Neural cell (in vitro differentiated cells): ENCODE measurements around the gene DGKB. TPM values are rescaled to one million over a fixed set of nuclear protein-coding genes. Genes with fewer than 3 reads are reported as not detected.

Source experiments
- H2AFZ ChIP-seq: fragments of 200-600, 300-800 bp; sonication (generic), shearing (Covaris generic); 2 replicates; pipeline ENCODE4 v1.6.0; 2014; ENCODE audit warnings: low read depth, mild to moderate bottlenecking, antibody characterized with exemption, low read length, moderate library complexity
- H3F3A ChIP-seq: fragments of 200-600 bp; shearing (Covaris generic); 2 replicates; pipeline ENCODE4 v1.6.1; 2016; ENCODE audit warnings: mild to moderate bottlenecking, moderate library complexity, mixed read lengths, antibody characterized with exemption, low read length; ENCODE audit not compliant: insufficient read depth, poor library complexity, severe bottlenecking
- H3K27ac ChIP-seq: fragments of 200-600, 300-800 bp; sonication (generic), shearing (Covaris generic); 2 replicates; pipeline ENCODE4 v1.5.1; 2014; ENCODE audit warnings: mild to moderate bottlenecking, low read length, moderate library complexity
- H3K27me3 ChIP-seq: fragments of 300-800, 200-600 bp; sonication (generic), shearing (Covaris generic); 2 replicates; pipeline ENCODE4 v1.6.0; 2014; ENCODE audit warnings: mild to moderate bottlenecking, low read depth, low read length, moderate library complexity; ENCODE audit not compliant: insufficient read depth
- H3K36me3 ChIP-seq: fragments of 300-800, 200-600 bp; sonication (generic), shearing (Covaris generic); 2 replicates; pipeline ENCODE4 v1.5.1; 2014; ENCODE audit warnings: mild to moderate bottlenecking, antibody characterized with exemption, low read length, moderate library complexity; ENCODE audit not compliant: insufficient read depth
- H3K4me2 ChIP-seq: fragments of 300-800, 200-600 bp; sonication (generic), shearing (Covaris generic); 2 replicates; pipeline ENCODE4 v1.6.0; 2014; ENCODE audit warnings: mild to moderate bottlenecking, low read length
- H3K4me3 ChIP-seq: fragments of 300-800, 200-600 bp; sonication (generic), shearing (Covaris generic); 2 replicates; pipeline ENCODE4 v1.5.1; 2014; ENCODE audit warnings: mild to moderate bottlenecking, low read length, moderate library complexity
- H3K79me2 ChIP-seq: fragments of 200-600 bp; shearing (Covaris generic); replicated peaks from 2 replicates; pipeline ENCODE4 v1.6.0; 2014; ENCODE audit warnings: mild to moderate bottlenecking, low read length, moderate library complexity; ENCODE audit not compliant: insufficient read depth
- H3K9ac ChIP-seq: fragments of 300-800, 200-600 bp; sonication (generic), shearing (Covaris generic); 2 replicates; pipeline ENCODE4 v1.6.1; 2016; ENCODE audit warnings: mild to moderate bottlenecking, low read length, mixed read lengths
- H3K9me2 ChIP-seq: fragments of 200-600 bp; shearing (Covaris generic); 2 replicates; pipeline ENCODE4 v1.6.1; 2016; ENCODE audit warnings: mild to moderate bottlenecking, low read length, mixed read lengths; ENCODE audit not compliant: insufficient read depth
- H3K9me3 ChIP-seq: fragments of 200-600, 300-800 bp; sonication (generic), shearing (Covaris generic); 2 replicates; pipeline ENCODE4 v1.6.1; 2016; ENCODE audit warnings: mild to moderate bottlenecking, mixed run types, low read length, moderate library complexity, mixed read lengths
- H4K20me1 ChIP-seq: fragments of 200-600 bp; shearing (Covaris generic); 2 replicates; pipeline ENCODE4 v1.6.1; 2016; ENCODE audit warnings: mild to moderate bottlenecking, mixed run types; ENCODE audit not compliant: insufficient read depth
- EP300 ChIP-seq: fragments of 450-650 bp; conservative IDR thresholded peaks from 2 replicates; pipeline ENCODE4 v1.6.1; 2014; ENCODE audit warnings: antibody characterized with exemption, mild to moderate bottlenecking, moderate library complexity; ENCODE audit not compliant: poor library complexity, severe bottlenecking
- EZH2 ChIP-seq: fragments of 200-600, 300-800 bp; shearing (Covaris generic), sonication (generic); IDR thresholded peaks from 2 replicates; pipeline ENCODE4 v1.6.1; 2014; ENCODE audit warnings: antibody characterized with exemption, low read length, borderline replicate concordance, mild to moderate bottlenecking; ENCODE audit not compliant: insufficient read depth, poor library complexity, severe bottlenecking
- MXI1 ChIP-seq: fragments of 450-650 bp; conservative IDR thresholded peaks from 2 replicates; pipeline ENCODE4 v1.6.1; 2014; ENCODE audit warnings: antibody characterized with exemption, mild to moderate bottlenecking; ENCODE audit not compliant: poor library complexity, severe bottlenecking
- POLR2AphosphoS5 ChIP-seq: IDR thresholded peaks from 2 replicates; pipeline ENCODE4 v1.6.1; 2012
- RAD21 ChIP-seq: fragments of 450-650 bp; conservative IDR thresholded peaks from 2 replicates; pipeline ENCODE4 v1.6.1; 2014; ENCODE audit warnings: antibody characterized with exemption, mild to moderate bottlenecking, moderate library complexity
- SMC3 ChIP-seq: fragments of 450-650 bp; conservative IDR thresholded peaks from 2 replicates; pipeline ENCODE4 v1.6.1; 2014; ENCODE audit warnings: antibody characterized with exemption, mild to moderate bottlenecking, moderate library complexity; ENCODE audit not compliant: poor library complexity
- TAF1 ChIP-seq: IDR thresholded peaks from 2 replicates; pipeline ENCODE4 v1.6.1; 2012; ENCODE audit warnings: low read depth
- polyA plus RNA-seq: library from polyadenylated mRNA; depleted of rRNA; stranded (reverse); fragments of >200 nt; gene quantifications from 2 replicates; pipeline ENCODE4 v1.2.3, GENCODE V29; 2014
- TF ChIP-seq, protein P1 (sequence below): IDR thresholded peaks from 2 replicates; pipeline ENCODE4 v1.6.1; 2012; ENCODE audit warnings: borderline replicate concordance
- TF ChIP-seq, protein P2 (sequence below): fragments of 450-650 bp; IDR thresholded peaks from 2 replicates; pipeline ENCODE4 v1.5.1; 2014; ENCODE audit warnings: antibody characterized with exemption, mild to moderate bottlenecking, moderate library complexity; ENCODE audit not compliant: poor library complexity, severe bottlenecking

DGKB gene
- polyA plus RNA-seq, 1 donor from 2014 or later: 0.20 TPM

DNA sequence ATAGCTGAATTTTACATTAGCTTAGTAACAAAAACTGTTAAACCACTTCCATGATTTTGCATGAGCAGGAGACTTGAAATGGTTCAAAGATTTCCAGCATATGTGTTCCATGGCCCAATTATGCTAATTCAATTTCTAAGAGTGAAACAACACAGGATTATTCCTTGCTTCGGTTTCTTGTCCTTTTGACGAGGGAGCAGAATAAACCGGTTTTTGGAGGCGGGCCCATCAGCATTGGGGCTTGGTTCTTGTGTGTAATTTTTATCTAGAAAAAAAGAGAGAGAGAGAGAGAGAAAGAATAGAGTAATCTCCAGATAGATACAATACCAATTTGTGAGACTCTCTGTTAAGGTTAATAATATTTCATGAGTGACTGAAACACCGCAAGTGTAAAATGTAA is 753.6 kb downstream of the DGKB start:
- no peak overlapping the region for H3K4me2 ChIP-seq
- H3F3A ChIP-seq: no peaks in the 10 kb centered on the region
- no peak overlapping the region for H3K27ac ChIP-seq
- H4K20me1 ChIP-seq: no peaks in the 10 kb centered on the region
- H3K9me3 ChIP-seq: no peaks in the 10 kb centered on the region
- no peaks in the 10 kb centered on the region for H3K79me2 ChIP-seq
- no peak overlapping the region for H3K9ac ChIP-seq
- H3K27me3 ChIP-seq: no peaks in the 10 kb centered on the region
- TF ChIP-seq MXI1 (no peak), SMC3 (no peak), EZH2 (no peak), TAF1 (no peak), POLR2AphosphoS5 (no peak), RAD21 (no peak), EP300 (no peak)
- TF ChIP-seq, protein P1, sequence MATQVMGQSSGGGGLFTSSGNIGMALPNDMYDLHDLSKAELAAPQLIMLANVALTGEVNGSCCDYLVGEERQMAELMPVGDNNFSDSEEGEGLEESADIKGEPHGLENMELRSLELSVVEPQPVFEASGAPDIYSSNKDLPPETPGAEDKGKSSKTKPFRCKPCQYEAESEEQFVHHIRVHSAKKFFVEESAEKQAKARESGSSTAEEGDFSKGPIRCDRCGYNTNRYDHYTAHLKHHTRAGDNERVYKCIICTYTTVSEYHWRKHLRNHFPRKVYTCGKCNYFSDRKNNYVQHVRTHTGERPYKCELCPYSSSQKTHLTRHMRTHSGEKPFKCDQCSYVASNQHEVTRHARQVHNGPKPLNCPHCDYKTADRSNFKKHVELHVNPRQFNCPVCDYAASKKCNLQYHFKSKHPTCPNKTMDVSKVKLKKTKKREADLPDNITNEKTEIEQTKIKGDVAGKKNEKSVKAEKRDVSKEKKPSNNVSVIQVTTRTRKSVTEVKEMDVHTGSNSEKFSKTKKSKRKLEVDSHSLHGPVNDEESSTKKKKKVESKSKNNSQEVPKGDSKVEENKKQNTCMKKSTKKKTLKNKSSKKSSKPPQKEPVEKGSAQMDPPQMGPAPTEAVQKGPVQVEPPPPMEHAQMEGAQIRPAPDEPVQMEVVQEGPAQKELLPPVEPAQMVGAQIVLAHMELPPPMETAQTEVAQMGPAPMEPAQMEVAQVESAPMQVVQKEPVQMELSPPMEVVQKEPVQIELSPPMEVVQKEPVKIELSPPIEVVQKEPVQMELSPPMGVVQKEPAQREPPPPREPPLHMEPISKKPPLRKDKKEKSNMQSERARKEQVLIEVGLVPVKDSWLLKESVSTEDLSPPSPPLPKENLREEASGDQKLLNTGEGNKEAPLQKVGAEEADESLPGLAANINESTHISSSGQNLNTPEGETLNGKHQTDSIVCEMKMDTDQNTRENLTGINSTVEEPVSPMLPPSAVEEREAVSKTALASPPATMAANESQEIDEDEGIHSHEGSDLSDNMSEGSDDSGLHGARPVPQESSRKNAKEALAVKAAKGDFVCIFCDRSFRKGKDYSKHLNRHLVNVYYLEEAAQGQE: no peak
- TF ChIP-seq, protein P2, sequence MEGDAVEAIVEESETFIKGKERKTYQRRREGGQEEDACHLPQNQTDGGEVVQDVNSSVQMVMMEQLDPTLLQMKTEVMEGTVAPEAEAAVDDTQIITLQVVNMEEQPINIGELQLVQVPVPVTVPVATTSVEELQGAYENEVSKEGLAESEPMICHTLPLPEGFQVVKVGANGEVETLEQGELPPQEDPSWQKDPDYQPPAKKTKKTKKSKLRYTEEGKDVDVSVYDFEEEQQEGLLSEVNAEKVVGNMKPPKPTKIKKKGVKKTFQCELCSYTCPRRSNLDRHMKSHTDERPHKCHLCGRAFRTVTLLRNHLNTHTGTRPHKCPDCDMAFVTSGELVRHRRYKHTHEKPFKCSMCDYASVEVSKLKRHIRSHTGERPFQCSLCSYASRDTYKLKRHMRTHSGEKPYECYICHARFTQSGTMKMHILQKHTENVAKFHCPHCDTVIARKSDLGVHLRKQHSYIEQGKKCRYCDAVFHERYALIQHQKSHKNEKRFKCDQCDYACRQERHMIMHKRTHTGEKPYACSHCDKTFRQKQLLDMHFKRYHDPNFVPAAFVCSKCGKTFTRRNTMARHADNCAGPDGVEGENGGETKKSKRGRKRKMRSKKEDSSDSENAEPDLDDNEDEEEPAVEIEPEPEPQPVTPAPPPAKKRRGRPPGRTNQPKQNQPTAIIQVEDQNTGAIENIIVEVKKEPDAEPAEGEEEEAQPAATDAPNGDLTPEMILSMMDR: no peak
- no peak overlapping the region for H2AFZ ChIP-seq
- no peaks in the 10 kb centered on the region for H3K36me3 ChIP-seq
- H3K9me2 ChIP-seq: no peaks in the 10 kb centered on the region
- H3K4me3 ChIP-seq: no peak overlapping the region

DNA sequence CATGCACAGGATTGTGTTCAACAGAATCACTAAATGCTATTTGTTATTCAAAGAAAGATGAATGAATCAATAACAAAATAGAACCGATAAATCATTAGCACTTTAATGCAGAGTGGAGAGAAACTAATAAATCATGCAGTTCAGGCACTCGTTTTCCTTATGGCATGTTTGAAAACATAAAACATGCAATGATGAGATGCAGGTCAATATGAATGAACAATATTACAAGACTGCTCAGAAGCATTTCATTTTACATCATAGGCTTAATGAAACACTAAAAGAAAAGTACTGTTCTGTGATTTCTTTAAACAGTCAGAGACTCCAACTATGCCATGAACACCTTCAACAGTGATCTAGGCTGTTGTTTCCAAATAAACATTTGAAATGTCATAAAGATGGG is 755.0 kb downstream of the DGKB start:
- no peak overlapping the region for H2AFZ ChIP-seq
- no peak overlapping the region for H3K27ac ChIP-seq
- H3K4me3 ChIP-seq: no peak overlapping the region
- no peaks in the 10 kb centered on the region for H3K9me3 ChIP-seq
- H3K9me2 ChIP-seq: no peaks in the 10 kb centered on the region
- no peaks in the 10 kb centered on the region for H4K20me1 ChIP-seq
- H3K27me3 ChIP-seq: no peaks in the 10 kb centered on the region
- TF ChIP-seq TAF1 (no peak), RAD21 (no peak)
- no peak overlapping the region for H3K9ac ChIP-seq
- H3K36me3 ChIP-seq: no peaks in the 10 kb centered on the region
- H3F3A ChIP-seq: no peaks in the 10 kb centered on the region
- no peaks in the 10 kb centered on the region for H3K79me2 ChIP-seq
- no peak overlapping the region for H3K4me2 ChIP-seq

DNA sequence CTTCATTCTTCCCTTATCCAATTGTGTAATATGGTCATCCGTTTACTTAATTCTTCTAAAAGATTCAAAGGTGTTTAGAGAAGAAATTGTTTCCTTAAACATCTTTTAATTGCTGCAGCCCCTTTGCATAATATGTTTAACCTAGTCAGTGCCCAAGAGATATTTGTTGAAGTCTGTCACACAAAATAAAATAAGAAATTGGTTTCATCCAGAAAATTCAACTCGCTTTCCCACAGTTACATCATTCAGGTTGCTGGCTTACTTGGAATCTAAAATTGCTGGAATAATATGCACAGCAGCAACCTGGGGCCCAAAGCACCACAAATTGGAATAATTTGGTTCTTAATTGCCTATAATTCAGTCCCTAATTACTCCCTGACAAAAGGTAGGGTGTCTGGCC is 758.0 kb downstream of the DGKB start:
- Histone ChIP-seq H3K9me2 (no peaks in the 10 kb centered on the region), H3K27ac (no peak overlapping the region), H3K27me3 (no peaks in the 10 kb centered on the region), H3K4me3 (no peak overlapping the region), H3K9ac (no peak overlapping the region), H3K9me3 (no peaks in the 10 kb centered on the region), H3K36me3 (no peaks in the 10 kb centered on the region), H2AFZ (no peak overlapping the region), H3K4me2 (no peak overlapping the region), H4K20me1 (no peaks in the 10 kb centered on the region), H3F3A (no peaks in the 10 kb centered on the region), H3K79me2 (no peaks in the 10 kb centered on the region)
- TF ChIP-seq, protein P2: no peak
- no peak for TF ChIP-seq MXI1
- no peak for TF ChIP-seq RAD21
- TF ChIP-seq TAF1: no peak
- TF ChIP-seq EZH2: no peak
- TF ChIP-seq, protein P1: no peak
